MM.1S (cell line): ENCODE data around the gene DYNC1I2.

Experiments used
- CTCF ChIP-seq: fragments of 300-600 bp; sonication (generic); IDR thresholded peaks from 2 replicates; pipeline ENCODE4 v1.5.1; 2016; ENCODE audit warnings: antibody characterized with exemption, low read length, mixed read lengths
- EZH2 ChIP-seq: fragments of 300-600 bp; sonication (generic); optimal IDR thresholded peaks from 2 replicates; pipeline ENCODE3; 2017; ENCODE audit warnings: low read depth, mild to moderate bottlenecking, antibody characterized with exemption, low read length, mixed read lengths
- EZH2phosphoT487 ChIP-seq: fragments of 300-600 bp; sonication (generic); IDR thresholded peaks from 2 replicates; pipeline ENCODE4 v1.6.1; 2018; ENCODE audit warnings: antibody characterized with exemption, low read length

GRCh38 chr2:171763602-171764001 lies 76.3 kb downstream of the DYNC1I2 start:
- TF ChIP-seq CTCF = no peak
- no peak for TF ChIP-seq EZH2
- TF ChIP-seq EZH2phosphoT487 = no peak
